Ectodermal cell (in vitro differentiated cells): ENCODE results near the gene SLC66A1.

Experiments
- H3K27ac ChIP-seq: 2 replicates; pipeline ENCODE4 v1.7.0; 2013; ENCODE audit warnings: mild to moderate bottlenecking, low read depth, low read length; ENCODE audit not compliant: insufficient read depth, poor library complexity, severe bottlenecking
- H3K27me3 ChIP-seq: 2 replicates; pipeline ENCODE4 v1.7.0; 2013; ENCODE audit warnings: mild to moderate bottlenecking, low read length; ENCODE audit not compliant: insufficient read depth, control insufficient read depth, poor library complexity, severe bottlenecking
- H3K36me3 ChIP-seq: one replicate; pipeline ENCODE4 v1.7.0; 2013; ENCODE audit warnings: low read length; ENCODE audit not compliant: control insufficient read depth, insufficient read depth
- H3K4me1 ChIP-seq: one replicate; pipeline ENCODE4 v1.7.0; 2013; ENCODE audit warnings: low read length; ENCODE audit not compliant: control insufficient read depth, insufficient read depth
- H3K4me3 ChIP-seq: 2 replicates; pipeline ENCODE4 v1.7.0; 2013; ENCODE audit warnings: low read depth, low read length, control low read depth; ENCODE audit not compliant: insufficient read depth
- H3K9me3 ChIP-seq: 2 replicates; pipeline ENCODE4 v1.7.0; 2013; ENCODE audit warnings: mild to moderate bottlenecking, low read length, moderate library complexity; ENCODE audit not compliant: control insufficient read depth
- WGBS, 2 experiments: methylation state at CpG; one replicate each; pipeline ENCODE4 v1.1.7; 2013; ENCODE audit warnings: missing lambda C conversion rate in 2 of 2; 5-methylcytosine and 5-hydroxymethylcytosine counted together

The SLC66A1 gene

GRCh38 chr1:19313636-19313959 lies 1.5 kb downstream of the SLC66A1 start:
- Histone ChIP-seq H3K27me3 (no peaks in the 10 kb centered on the region), H3K4me3 (no peak overlapping the region), H3K4me1 (peaks cover 6% of the 10 kb centered on the region), H3K27ac (no peak overlapping the region), H3K36me3 (no peaks in the 10 kb centered on the region), H3K9me3 (no peaks in the 10 kb centered on the region)
- 92 to 95% methylated on average over 4 of the region's 4 CpGs for WGBS, 2 experiments

- Histone ChIP-seq H3K4me3 (no peak overlapping the region), H3K4me1 (peaks cover 6% of the 10 kb centered on the region), H3K27me3 (no peaks in the 10 kb centered on the region), H3K36me3 (no peaks in the 10 kb centered on the region), H3K9me3 (no peaks in the 10 kb centered on the region), H3K27ac (no peak overlapping the region)
- WGBS, 2 experiments, result 93 to 97% methylated on average over 8 to 9 of the region's 10 CpGs
Measured at GRCh38 chr1:19313961-19314882, 2.1 kb downstream of the SLC66A1 start.

GRCh38 chr1:19315378-19316198 lies 3.5 kb downstream of the SLC66A1 start:
- Histone ChIP-seq H3K27me3 (no peaks in the 10 kb centered on the region), H3K27ac (no peak overlapping the region), H3K9me3 (no peaks in the 10 kb centered on the region), H3K4me1 (peaks cover 6% of the 10 kb centered on the region), H3K4me3 (no peak overlapping the region), H3K36me3 (no peaks in the 10 kb centered on the region)
- 83% methylated on average over 17 of the region's 17 CpGs for WGBS, 2 experiments

- 80 to 81% methylated on average over 13 of the region's 13 CpGs for WGBS, 2 experiments
- Histone ChIP-seq H3K36me3 (no peaks in the 10 kb centered on the region), H3K9me3 (no peaks in the 10 kb centered on the region), H3K27me3 (no peaks in the 10 kb centered on the region), H3K27ac (no peak overlapping the region), H3K4me3 (no peak overlapping the region), H3K4me1 (peaks cover 6% of the 10 kb centered on the region)
Measured at GRCh38 chr1:19317126-19317910, 5.2 kb downstream of the SLC66A1 start.

GRCh38 chr1:19319196-19319595 lies 7.1 kb downstream of the SLC66A1 start:
- Histone ChIP-seq H3K4me1 (no peaks in the 10 kb centered on the region), H3K9me3 (no peaks in the 10 kb centered on the region), H3K4me3 (no peak overlapping the region), H3K27me3 (no peaks in the 10 kb centered on the region), H3K27ac (no peak overlapping the region), H3K36me3 (no peaks in the 10 kb centered on the region)
- 90 to 98% methylated on average over 3 of the region's 3 CpGs for WGBS, 2 experiments

- 87 to 95% methylated on average over 3 of the region's 3 CpGs for WGBS, 2 experiments
- H3K4me1 ChIP-seq, result no peaks in the 10 kb centered on the region
- no peak overlapping the region for H3K27ac ChIP-seq
- no peaks in the 10 kb centered on the region for H3K27me3 ChIP-seq
- no peak overlapping the region for H3K4me3 ChIP-seq
- H3K9me3 ChIP-seq, result no peaks in the 10 kb centered on the region
- H3K36me3 ChIP-seq, result peaks cover 2% of the 10 kb centered on the region
Measured at GRCh38 chr1:19321071-19321470, 8.9 kb downstream of the SLC66A1 start.

GRCh38 chr1:19322481-19322880 lies 10.4 kb downstream of the SLC66A1 start:
- Histone ChIP-seq H3K36me3 (peaks cover 7% of the 10 kb centered on the region), H3K9me3 (no peaks in the 10 kb centered on the region), H3K27ac (no peak overlapping the region), H3K27me3 (no peaks in the 10 kb centered on the region), H3K4me1 (no peaks in the 10 kb centered on the region), H3K4me3 (no peak overlapping the region)
- WGBS, 2 experiments, result 82 to 83% methylated on average over 10 of the region's 10 CpGs

GRCh38 chr1:19323987-19324664 lies 12.0 kb downstream of the SLC66A1 start:
- 89 to 91% methylated on average over 23 of the region's 23 CpGs for WGBS, 2 experiments
- Histone ChIP-seq H3K9me3 (no peaks in the 10 kb centered on the region), H3K36me3 (peaks cover 7% of the 10 kb centered on the region), H3K27me3 (no peaks in the 10 kb centered on the region), H3K4me3 (no peak overlapping the region), H3K27ac (no peak overlapping the region), H3K4me1 (no peaks in the 10 kb centered on the region)

- no peaks in the 10 kb centered on the region for H3K4me1 ChIP-seq
- 94% methylated on average over 9 of the region's 9 CpGs for WGBS, 2 experiments
Measured at GRCh38 chr1:19324665-19324990, 12.5 kb downstream of the SLC66A1 start.

More at GRCh38 chr1:19324665-19324990, 12.5 kb downstream of the SLC66A1 start:
- H3K36me3 ChIP-seq, result peaks cover 7% of the 10 kb centered on the region
- H3K9me3 ChIP-seq, result no peaks in the 10 kb centered on the region
- H3K27me3 ChIP-seq, result no peaks in the 10 kb centered on the region
- no peak overlapping the region for H3K4me3 ChIP-seq
- H3K27ac ChIP-seq, result no peak overlapping the region
